AG08396 (cell line): ENCODE measurements around the gene CITED2.

Source experiments
- DNase-seq: peaks from one replicate; pipeline ENCODE4 v3.0.0; 2012; ENCODE audit warnings: low spot score, mixed read lengths

Gene CITED2

GRCh38 chr6:139381216-139381865, 6.9 kb upstream of the CITED2 start:
- DNase-seq = no peak

GRCh38 chr6:139380611-139381010, 6.2 kb upstream of the CITED2 start:
- no peak for DNase-seq

DNA sequence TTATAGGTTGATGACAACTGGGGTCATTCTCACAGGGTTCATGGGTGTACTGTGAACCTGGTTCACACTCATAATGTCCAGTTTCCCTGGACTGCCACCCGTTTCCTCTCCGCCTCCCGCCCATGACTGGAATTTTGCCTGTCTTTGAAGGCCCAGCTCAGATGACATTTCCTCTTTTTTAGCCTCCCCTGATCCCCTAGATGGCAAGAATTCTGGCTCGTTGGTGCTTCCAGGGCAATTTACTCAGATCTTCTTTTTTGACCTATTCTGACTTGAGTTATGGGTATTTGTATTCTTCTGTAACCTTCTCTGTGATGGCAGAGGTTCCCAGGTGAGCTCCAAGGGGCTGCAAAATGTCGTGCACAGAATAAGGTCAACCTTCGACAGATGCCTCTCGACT, 5.7 kb upstream of the CITED2 start:
- DNase-seq = no peak

- no peak for DNase-seq
Measured at GRCh38 chr6:139378882-139379341, 4.5 kb upstream of the CITED2 start.

- no peak for DNase-seq
Measured at GRCh38 chr6:139378226-139378625, 3.8 kb upstream of the CITED2 start.

GRCh38 chr6:139376604-139377218, 2.3 kb upstream of the CITED2 start:
- DNase-seq = no peak

DNA sequence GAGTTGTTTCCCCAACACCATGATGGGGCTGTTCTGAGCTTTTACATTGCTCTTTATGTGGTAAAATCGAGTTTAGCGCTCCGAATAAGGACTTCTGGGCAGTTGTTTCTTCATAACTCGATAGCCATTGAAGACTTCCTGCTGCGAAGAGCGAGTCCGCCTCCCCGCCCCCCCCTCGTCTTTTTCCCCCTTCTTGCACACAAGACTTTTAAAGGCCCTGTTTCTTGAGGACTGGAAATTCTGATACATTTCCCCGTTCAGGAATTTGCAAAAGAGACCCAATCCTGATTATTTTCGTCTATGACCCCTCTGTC, 1.5 kb upstream of the CITED2 start:
- peak; percentile 33 for DNase-seq

DNA sequence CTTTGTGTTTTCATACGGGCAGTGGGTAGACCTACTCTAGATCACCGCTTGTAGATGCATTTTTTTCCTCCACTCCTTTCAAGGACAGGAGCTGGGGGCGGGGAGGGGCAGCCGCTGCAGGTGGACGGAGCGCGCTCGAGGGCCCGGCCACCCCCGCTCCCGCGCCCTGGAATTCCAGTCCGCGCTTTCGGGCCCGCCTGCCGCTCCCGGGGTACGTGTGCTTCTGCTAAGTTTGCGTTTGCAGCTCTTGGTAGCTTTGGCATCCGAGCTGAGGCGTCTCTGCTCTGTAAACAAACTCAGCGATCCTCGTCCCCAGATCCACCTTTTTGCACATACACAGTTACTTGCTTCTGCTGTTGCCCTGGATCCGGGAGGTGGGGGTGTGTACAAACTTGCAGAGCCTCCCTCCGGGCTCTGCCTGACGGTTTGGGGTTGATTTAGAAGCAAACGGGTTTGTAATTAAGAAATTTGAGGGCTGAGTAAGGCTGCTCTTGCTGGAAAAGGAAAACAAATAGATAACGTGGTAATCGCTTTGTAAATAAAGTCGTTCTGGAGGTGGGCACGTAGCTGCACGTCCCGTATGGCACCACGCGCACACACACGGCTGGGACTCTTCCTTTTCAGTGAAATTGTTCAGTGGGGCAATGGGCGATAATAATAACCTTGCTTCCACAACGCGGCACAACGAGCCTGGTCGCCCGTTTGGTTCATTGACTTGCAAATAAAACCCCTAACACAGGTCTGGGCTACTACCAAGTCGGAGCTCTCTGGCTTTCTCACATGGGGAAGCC, 973 bp upstream of the CITED2 start:
- DNase-seq = peak; percentile 84

GRCh38 chr6:139373928-139374356, 506 bp downstream of the CITED2 start:
- no peak for DNase-seq

DNA sequence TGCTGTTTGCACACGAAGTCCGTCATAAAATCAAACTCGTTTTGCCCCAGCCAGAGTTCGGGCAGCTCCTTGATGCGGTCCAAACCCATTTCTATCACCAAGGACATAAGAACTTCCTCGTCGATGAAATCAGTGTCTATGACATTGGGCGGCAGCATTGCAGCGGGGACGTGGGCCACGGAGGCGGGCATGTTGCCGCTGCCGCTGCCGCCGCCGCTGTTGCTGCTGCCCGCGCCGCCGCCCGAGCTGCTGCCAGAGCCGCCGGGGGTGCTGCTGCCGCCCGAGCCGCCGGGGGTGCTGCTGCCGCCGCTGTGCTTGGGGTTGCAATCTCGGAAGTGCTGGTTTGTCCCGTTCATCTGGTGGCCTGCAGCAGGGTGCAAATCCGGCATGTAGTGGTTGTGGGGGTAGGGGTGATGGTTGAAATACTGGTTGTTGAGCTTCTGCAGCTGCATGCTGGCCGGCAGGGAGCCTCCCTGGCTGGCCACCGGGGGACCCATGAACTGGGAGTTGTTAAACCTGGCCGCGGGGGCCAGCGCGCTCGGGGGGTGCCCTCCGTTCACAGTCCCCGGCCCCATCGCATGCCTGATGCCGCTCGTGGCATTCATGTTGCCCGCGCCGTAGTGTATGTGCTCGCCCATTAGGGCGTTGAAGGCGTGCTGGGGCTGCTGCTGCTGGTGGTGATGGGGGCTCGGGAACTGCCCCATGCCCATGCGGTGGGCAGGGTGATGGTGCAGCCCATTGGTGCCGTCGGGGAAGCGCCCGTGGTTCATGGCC, 1.1 kb downstream of the CITED2 start:
- peak; percentile 23 for DNase-seq

DNA sequence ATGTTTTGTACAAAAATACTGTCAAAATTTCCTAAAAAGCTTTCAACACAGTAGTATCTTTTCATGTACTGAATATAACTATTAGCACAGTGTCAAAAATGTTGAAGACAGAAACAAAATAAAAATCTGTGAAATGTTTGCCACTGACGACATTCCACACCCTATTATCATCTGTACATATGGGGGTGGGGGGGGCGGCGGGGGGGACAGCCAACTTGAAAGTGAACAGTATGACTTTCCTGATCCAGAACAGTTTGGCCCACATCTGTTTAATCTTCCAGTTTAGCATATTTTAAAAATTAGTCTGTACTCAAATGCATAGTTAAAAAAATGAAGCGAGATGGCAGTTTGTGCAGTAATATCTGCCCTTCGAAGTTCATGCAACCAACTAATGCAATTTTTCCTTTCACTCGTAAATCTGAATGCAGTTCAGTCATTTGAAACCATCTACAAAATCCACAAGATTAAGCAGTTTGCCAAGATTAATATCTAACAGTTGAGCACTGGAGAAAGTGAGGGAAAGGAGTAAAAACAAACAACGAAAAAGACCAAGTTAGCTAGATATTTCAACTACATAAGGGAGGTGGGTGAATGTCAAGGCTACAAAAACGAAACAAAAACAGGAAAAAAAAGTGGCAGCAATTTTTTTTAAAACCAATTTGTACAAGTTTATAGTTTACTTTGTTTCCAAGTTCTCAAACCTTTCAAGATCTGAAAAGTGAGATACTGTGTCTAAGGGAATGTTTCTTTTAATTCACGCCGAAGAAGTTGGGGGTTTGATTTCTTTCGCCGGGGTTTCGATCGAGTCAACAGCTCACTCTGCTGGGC, 1.9 kb downstream of the CITED2 start:
- DNase-seq = no peak

DNA sequence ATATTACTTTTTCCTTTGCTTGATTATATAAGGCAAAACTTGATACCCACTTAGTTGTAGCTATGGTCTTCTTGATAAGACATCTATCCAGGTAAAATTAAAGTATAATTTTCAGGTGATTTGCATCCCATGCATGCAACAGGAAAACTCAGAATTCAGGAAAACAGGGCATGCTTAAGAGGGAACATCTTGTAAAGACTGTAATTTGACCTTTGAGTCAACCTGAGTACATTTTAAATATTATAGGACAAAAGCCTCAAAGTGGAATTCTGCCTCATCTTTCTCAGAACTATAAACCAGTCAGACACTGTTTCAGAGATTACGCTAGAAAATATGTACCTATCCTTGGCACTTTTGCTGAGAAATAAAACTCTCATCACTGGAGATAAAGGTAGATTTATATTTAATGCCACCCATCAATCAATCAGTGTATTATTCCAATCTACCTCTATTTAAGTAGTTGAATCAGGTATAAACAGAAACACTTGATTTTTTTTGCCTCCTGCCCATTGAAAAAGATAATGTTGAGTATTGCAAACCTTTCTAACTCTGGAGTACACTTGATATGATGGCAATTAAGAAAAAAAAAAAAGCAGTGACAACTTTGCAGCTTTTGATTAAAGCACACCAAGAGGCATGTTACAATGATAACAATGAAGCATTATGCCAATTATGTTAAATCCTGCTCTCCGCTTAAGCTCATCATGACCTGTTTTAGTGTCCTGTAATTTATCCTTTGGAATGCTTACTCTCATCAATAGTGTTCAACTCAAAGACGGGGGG, 2.8 kb downstream of the CITED2 start:
- no peak for DNase-seq

DNA sequence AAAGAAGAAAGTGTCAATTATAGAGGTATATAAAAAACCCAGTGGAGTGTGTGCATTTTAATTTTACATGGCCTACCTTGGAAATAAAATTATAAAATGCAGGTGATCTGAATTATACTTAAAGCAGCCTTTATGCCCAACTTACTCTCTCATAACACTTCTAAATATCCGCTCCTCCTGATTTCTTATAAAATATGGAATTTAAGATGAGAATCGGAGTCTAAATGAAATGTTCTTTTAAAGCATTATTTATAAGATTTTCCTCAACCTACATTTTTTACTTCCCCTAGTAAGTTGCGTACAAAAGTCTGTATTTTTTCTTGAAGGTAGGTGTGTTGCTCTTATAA, 3.5 kb downstream of the CITED2 start:
- no peak for DNase-seq

DNA sequence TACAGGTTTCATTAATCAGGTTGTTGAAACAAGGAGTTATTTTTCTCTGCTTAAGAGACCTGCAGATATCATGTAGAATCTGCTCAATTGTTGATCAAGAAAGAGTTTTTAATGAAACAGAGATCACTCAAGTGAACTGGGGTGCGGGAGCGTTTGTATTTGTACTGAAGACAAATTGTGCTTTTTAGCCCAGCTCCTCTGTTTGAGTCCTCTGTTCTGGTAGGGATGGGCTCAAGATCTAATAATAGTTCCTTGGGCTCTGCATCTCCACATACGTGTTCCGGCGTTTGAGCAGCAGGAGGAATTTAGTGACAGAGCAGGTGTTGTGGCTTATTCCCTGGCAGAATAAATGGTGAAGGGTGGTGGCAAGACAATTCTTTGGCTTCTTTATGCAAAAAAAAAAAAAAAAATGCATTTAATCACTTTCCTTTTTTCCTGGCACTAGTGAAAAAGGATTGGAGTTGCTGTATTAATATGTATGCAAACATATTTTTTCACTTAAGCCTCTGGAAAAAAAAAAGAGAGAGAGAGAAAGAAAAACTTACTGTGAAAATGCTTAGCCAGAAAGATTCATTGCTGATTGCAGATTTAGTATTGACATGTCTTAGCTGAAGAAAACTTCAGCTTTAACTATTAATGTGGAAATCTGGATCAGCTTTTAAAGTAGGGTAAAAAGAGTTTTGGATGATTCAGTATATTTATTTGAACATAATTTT, 4.0 kb downstream of the CITED2 start:
- DNase-seq = no peak

- DNase-seq = peak; percentile 46
Measured at GRCh38 chr6:139369568-139370282, 4.7 kb downstream of the CITED2 start.

DNA sequence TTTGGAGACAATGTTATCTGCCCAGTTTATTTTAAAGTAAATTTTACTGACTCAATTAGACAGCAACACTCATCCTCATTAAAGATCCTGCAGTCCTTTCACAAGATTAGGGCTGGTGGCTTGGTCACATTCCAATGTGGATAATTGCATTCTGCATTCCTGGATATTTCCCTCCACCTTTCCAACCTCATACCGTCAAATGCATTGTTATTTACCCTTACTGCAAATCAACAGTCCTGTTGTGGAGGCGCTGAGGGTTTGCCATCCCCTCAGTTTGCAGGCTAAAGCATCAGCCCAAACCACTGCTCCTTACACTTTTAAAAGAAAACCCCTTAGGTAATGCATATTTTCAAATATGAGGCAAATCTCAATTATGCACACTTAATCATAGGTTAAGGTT, 5.4 kb downstream of the CITED2 start:
- DNase-seq = no peak

GRCh38 chr6:139368661-139369060, 5.8 kb downstream of the CITED2 start:
- DNase-seq = no peak

DNA sequence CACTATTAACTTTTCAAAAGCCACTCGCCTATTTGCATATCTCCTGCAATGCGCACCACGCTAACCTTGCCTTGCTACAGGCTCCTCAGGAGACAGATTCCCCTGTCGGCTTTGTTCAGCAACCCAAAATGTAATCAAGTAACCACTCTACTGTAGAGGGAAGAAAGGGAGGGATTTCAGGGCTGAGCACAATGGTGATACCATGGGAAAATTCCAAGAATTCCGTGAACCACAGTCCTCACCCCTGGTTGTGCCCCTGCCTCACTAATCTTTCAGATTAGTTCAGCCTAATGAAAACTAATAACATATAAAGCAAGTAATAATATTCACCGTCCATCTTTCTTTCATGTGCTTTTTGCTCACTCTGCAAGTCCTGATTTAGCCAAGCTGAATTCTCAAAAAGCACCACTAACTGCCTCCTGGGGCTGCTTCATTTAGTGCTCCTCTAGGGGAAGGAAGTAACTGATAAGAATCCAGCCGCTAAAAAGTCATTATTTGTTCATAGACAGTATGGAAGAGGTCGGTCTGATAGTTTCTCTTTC, 6.6 kb downstream of the CITED2 start:
- DNase-seq = no peak

DNA sequence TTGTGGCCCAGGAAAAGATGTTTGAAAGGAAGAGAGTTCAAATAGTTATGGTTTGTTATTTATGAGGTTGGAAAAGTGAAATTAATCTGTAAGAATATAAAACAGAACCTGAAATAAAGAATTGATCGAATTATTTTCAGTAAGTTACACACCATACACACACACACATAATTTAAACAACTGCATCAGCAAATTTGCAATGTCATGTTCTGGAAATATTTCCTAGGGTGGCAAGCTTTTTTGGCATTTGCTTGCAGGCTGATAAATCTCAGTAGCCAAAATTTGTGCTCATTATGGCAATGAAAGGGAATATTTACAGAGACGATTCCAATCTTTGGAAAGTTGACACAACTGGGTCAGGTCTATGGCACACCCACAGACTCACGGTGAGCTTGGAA, 9.5 kb downstream of the CITED2 start:
- no peak for DNase-seq
